Left colon (tissue), 2 donors: ENCODE results near the gene ARID5B. TPM values are rescaled to one million over a fixed set of nuclear protein-coding genes. Genes with fewer than 3 reads are reported as not detected.
A peak's percentile ranks its signal among the peaks of the same experiment; 100 is the strongest.

ENCODE experiments used
- ATAC-seq: fragments of 200-7000 bp; cut with Tn5 transposase; one replicate; pipeline ENCODE4 v1.9.1; 2020; ENCODE audit warnings: mild to moderate bottlenecking, moderate library complexity
- DNase-seq, 2 donors: peaks; one replicate each; pipeline ENCODE4 v3.0.0-alpha.2; 2020
- intact Hi-C, 2 donors: fragments of 100-400 bp; cut with DNase I in 1 of 2; cut with micrococcal nuclease in 1 of 2; formaldehyde crosslinking; loops; one replicate each; pipeline versions ENCODE4 v1.11.2 to v1.14.0; 2022; cut with DNase I, micrococcal nuclease
- total RNA-seq, 2 donors: library from RNA; stranded (reverse); fragmentation: NEBNext Ultra II Directional; extraction: Animal tissue kit (Norgen Biotek cat#: 25700); gene quantifications; one replicate each; pipeline ENCODE4 v1.2.1, GENCODE V29; 2021
- donor health status: DM: no; HTN: no; CAD: no.
- donor health status: DM: yes; HTN: yes; CAD: no.

The ARID5B gene
- total RNA-seq, 2 donors from 2014 or later = 20.0 to 20.5 TPM

- intact Hi-C loops = no loop called here
- ATAC-seq (no peak), DNase-seq (no peak)
These were observed 23.4 kb upstream of the ARID5B start for GRCh38 chr10:61877887-61878739.

DNA sequence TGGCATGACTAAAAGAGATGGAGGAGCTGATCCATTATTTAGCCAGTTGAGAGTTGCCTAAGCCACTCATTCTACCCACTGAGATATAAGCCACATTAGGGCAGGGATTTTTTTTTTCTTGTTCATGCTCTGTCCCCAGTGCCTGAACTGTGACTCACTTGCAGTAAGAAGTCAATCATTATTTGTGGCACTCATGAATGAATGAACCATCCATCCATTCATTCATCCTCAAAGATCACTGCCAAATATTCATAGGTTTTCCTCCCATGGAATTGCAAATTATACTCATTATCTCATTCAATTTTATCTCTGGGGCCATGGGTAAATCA, 22.8 kb upstream of the ARID5B start:
- no peak for ATAC-seq
- intact Hi-C loops = no loop called here

DNA sequence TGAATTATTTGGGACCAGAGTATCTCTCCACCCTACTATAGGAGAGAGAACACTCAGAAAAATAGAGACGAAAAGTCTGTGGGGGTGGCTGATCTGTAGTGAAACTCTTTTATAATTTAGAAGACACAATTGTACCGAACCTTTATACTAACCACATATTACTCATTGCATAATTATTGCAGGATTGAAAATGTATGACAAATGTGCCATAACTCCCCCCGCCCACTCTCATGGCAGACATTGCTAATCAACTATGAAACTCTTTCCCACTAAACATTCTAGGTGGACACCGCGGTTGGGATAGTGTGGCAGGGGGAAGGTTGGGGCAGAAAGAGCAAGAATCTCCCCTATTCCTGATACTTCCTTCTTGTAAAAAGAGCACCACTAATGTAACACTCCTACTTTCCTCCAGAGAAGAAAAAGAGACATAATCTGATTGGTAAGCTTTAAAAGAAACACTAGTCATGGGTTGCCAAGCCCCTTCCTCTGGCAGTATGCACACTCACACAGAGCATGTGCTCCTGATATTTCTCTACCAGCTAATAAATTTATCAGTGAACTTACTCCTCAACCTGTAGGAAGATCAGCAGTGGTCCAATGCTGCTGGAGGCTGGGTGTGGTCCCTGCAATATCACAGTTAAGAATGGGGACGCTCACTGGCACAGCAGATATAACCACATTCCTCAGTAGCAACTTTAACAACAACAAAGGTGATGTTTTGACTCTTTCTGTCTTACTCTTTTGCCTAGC, 18.7 kb upstream of the ARID5B start:
- ATAC-seq (no peak), DNase-seq (no peak)
- intact Hi-C loops = no loop called here

More for the DNA sequence above, 22.8 kb upstream of the ARID5B start:
- DNase-seq = no peak

- ATAC-seq (no peak), DNase-seq (no peak)
- intact Hi-C loops = no loop called here
These were observed 18.0 kb upstream of the ARID5B start for GRCh38 chr10:61883371-61884025.

- intact Hi-C loops = no loop called here
- DNase-seq = no peak
- peak; percentile 89 for ATAC-seq
These were observed 13.7 kb upstream of the ARID5B start for GRCh38 chr10:61887772-61888171.

DNA sequence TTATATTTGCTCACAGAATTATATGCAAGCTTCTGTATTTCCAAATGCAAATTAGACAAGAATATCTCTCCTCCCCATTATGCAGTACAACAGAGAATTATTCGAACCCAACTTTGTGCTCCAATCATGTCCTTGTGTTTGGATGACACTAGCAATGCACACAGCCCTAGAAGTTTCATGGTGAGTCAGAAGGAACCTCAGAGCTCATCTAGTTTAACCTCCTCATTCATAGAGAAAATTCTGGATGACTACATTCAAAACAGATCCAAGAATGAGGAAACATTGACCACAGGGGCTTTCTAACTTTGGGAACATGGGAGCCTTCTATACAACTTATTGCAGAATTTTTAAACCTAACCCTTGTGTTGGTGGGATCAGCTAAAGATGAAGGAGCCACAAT, 12.8 kb upstream of the ARID5B start:
- no peak for DNase-seq
- no peak for ATAC-seq
- intact Hi-C loops = no loop called here

GRCh38 chr10:61890430-61890829, 11.1 kb upstream of the ARID5B start:
- intact Hi-C loops = loop anchor here in 1 of 2 donors (10.0 kb wide), 1 partner anchor 354 kb away; no protein-coding TSS in a partner anchor
- no peak for ATAC-seq

GRCh38 chr10:61890881-61891409, 10.6 kb upstream of the ARID5B start:
- DNase-seq (no peak), ATAC-seq (no peak)
- intact Hi-C loops = loop anchor here in 1 of 2 donors (10.0 kb wide), 1 partner anchor 354 kb away; no protein-coding TSS in a partner anchor

More at GRCh38 chr10:61890430-61890829, 11.1 kb upstream of the ARID5B start:
- no peak for DNase-seq

DNA sequence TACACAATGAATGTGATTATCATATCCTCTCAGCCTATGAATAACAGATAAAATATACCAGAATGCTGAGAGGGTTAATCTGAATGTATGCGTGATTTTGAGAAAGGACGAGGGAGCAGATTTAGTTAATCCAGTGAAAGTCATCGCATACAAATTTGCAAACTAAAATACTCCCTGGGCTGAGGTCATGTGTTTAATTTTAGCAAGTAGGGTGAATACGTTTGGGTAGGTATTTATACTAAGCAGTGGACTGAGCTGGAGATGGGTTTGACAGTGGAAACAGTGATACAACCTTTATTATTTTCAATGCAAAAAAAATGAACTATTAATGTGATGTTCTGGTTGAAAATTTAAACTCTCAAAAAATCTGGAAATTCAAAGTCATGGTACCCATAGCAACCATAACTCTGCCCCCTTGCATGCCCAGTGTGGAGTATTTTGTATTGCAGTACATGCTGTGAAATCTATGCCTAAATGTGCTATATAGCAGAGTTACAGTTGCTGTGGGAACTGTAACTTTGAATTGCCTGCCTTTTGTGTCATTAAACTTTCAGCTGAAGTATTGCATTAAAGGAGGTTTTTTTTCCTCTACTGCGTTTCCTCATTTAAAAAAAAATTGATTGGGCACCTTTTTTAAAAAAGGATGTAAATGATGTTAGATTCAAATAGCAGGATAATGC, 9.5 kb upstream of the ARID5B start:
- DNase-seq = no peak
- ATAC-seq = no peak
- intact Hi-C loops = loop anchor here in 1 of 2 donors (10.0 kb wide), 1 partner anchor 353 kb away; no protein-coding TSS in a partner anchor

DNA sequence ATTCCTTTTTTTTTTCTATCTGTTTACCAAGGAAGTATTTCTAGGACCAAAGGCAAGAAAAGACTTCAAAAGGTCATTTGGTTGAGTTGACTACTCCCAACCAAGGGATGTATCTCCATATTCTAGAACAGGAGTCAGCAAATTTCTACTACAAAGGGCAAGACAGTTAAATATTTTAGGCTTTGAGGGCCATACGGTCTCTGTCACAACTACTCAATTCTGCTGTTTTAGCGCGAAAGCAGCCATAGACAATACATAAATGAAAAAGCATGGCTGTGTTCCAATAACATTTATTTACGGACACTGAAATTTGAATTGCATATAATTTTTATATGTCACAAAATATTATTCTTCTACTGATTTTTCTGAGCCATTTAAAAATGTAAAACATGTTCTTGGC, 8.5 kb upstream of the ARID5B start:
- intact Hi-C loops = loop anchor here in 1 of 2 donors (10.0 kb wide), 1 partner anchor 352 kb away; no protein-coding TSS in a partner anchor
- DNase-seq = no peak

GRCh38 chr10:61894133-61894532, 7.4 kb upstream of the ARID5B start:
- intact Hi-C loops = loop anchor here in 1 of 2 donors (10.0 kb wide), 1 partner anchor 351 kb away; no protein-coding TSS in a partner anchor
- ATAC-seq (peak; percentile 28), DNase-seq (no peak)

More for the DNA sequence above, 8.5 kb upstream of the ARID5B start:
- no peak for ATAC-seq

- ATAC-seq (no peak), DNase-seq (no peak)
- intact Hi-C loops = loop anchor here in 1 of 2 donors (10.0 kb wide), 1 partner anchor 349 kb away; no protein-coding TSS in a partner anchor
These were observed 5.5 kb upstream of the ARID5B start for GRCh38 chr10:61895898-61896600.

DNA sequence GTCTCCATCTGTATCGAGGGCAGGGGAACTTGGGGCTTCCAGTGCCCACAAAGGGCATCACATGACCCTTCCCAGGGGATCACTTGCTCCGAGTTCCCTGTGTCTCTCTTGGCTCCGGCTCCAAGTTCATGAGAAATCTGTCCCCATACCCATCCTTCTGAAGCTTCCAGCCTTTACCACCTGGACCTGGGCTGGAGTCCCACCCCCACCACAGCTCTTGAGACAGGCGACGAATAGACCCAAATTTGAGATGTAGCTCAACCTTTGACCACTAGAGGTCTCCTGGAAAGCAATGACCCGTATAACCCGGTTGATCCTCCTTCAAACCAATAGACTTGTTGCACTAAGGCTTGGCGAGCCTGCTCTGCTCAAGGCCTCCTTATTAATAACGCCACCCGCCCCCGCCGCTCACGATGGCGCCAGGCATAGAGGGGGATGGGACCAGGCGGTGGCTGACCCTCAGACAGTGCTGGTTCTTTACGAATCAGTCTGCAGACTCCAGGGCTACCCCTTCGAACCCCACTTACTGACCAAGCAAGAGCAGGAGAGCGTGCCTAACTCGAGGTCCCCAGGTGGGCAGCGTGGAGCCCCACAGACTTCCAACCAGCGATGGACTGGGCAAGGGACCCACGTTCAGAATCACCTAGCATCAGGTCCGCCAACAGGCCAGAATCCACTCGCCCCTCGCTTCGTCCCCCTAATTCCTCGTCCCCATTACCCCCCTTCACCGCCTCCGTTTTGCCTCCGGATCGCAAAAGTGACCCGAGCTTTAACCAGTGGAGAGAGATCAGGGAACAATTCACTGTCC, 4.4 kb upstream of the ARID5B start:
- intact Hi-C loops = loop anchor here in 1 of 2 donors (10.0 kb wide), 1 partner anchor 348 kb away; no protein-coding TSS in a partner anchor
- ATAC-seq (peak; percentile 48), DNase-seq (peak; percentile 47 to 64)

GRCh38 chr10:61897671-61898434, 3.6 kb upstream of the ARID5B start:
- DNase-seq (peak; percentile 47 to 53), ATAC-seq (peak; percentile 24)
- intact Hi-C loops = loop anchor here in 1 of 2 donors (10.0 kb wide), 1 partner anchor 347 kb away; no protein-coding TSS in a partner anchor

DNA sequence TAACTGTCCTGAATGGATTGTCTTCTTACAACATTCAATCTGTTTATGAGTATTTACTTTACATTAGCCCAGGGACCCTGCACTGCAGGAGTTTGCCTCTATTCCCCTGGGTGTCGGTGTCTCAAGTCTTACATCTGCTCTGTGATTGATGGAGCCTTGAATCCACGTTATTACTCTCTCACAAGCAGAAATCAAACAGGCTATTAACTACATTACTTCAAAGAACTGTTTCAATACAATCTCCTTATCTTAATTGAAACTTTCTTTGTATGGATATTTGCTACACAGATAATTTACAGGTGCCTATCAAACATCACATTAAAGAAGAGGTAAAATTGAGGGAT, 3.1 kb upstream of the ARID5B start:
- no peak for DNase-seq

DNA sequence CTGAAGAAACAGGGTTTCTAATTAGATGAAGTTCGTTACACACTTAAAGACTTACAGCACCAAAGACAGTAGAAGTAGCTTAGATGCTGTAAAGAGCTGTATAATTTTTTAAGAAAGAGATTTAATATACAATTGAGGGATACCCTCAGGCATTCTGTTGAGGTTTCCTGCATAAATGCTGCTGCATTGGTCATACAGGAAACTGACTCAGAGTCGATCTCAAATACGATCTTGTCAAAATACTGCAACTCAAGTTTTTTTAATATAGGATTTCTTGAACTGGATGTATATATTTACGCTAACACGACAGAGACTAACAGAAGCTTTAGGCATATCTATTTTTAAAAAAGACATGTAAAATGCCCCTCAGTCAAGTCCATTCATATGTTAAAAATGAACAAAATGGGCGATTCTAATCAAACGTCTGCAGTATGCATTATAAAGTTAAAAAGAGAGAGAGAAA, 2.4 kb upstream of the ARID5B start:
- ATAC-seq (no peak), DNase-seq (no peak)
- intact Hi-C loops = loop anchor here in 1 of 2 donors (10.0 kb wide), 1 partner anchor 346 kb away; no protein-coding TSS in a partner anchor

More for the DNA sequence above, 3.1 kb upstream of the ARID5B start:
- ATAC-seq = no peak
- intact Hi-C loops = loop anchor here in 1 of 2 donors (10.0 kb wide), 1 partner anchor 346 kb away; no protein-coding TSS in a partner anchor
